GM10248 (cell line): ENCODE results near the gene DCUN1D2.

ENCODE experiments used
- CTCF ChIA-PET: fragments of 300-600 bp; sonication (Branson Sonifier 250); formaldehyde crosslinking; extraction: SDS; loops from one replicate; lab custom pipeline; 2021; ENCODE audit warnings: antibody characterized with exemption; lab: Yijun Ruan, JAX
- POLR2A ChIA-PET: fragments of 350-650 bp; sonication (Branson Sonifier 250); formaldehyde crosslinking; extraction: SDS; loops from one replicate; lab custom pipeline; 2020; ENCODE audit warnings: antibody characterized with exemption; lab: Yijun Ruan, JAX
- DNase-seq: peaks from one replicate; pipeline ENCODE4 v3.0.0; 2012; ENCODE audit errors: extremely low spot score
- CTCF ChIP-seq: IDR thresholded peaks from 2 replicates; pipeline ENCODE4 v1.5.1; 2012; ENCODE audit warnings: mild to moderate bottlenecking, low read depth; ENCODE audit errors: extremely low read depth, missing control alignments, control extremely low read depth

The DCUN1D2 gene

GRCh38 chr13:113486698-113487097, 3.8 kb downstream of the DCUN1D2 start:
- TF ChIP-seq CTCF: no peak
- ChIA-PET POLR2A (no interaction called here), CTCF (no interaction called here)
- no peak for DNase-seq

- ChIA-PET CTCF (no interaction called here), POLR2A (no interaction called here)
- TF ChIP-seq CTCF: no peak
- DNase-seq: no peak
These were observed 5.0 kb downstream of the DCUN1D2 start for GRCh38 chr13:113485545-113485944.

- CTCF ChIA-PET: interaction anchor here (1.2 to 1.7 kb wide), 2 partner anchors 9 kb away, joined by 3 to 6 read pairs; no protein-coding TSS in a partner anchor
- POLR2A ChIA-PET: interaction anchor here (1.1 kb wide), 1 partner anchor 10 kb away, joined by 3 read pairs; no protein-coding TSS in a partner anchor
- TF ChIP-seq CTCF: no peak
- no peak for DNase-seq
These were observed 6.8 kb downstream of the DCUN1D2 start for GRCh38 chr13:113483504-113484293.

- ChIA-PET POLR2A (interaction anchor here (1.1 kb wide), 1 partner anchor 10 kb away, joined by 3 read pairs; no protein-coding TSS in a partner anchor), CTCF (interaction anchor here (1.2 to 1.7 kb wide), 2 partner anchors 9 to 10 kb away, joined by 3 to 6 read pairs; no protein-coding TSS in a partner anchor)
- TF ChIP-seq CTCF: no peak
These were observed 7.4 kb downstream of the DCUN1D2 start for GRCh38 chr13:113483081-113483480.

GRCh38 chr13:113479179-113479578, 11.3 kb downstream of the DCUN1D2 start:
- TF ChIP-seq CTCF: no peak
- ChIA-PET CTCF (interaction anchor here (1.2 kb wide), 1 partner anchor 16 kb away, joined by 3 read pairs; no protein-coding TSS in a partner anchor), POLR2A (no interaction called here)
- DNase-seq: no peak

More at GRCh38 chr13:113483081-113483480, 7.4 kb downstream of the DCUN1D2 start:
- DNase-seq: no peak

GRCh38 chr13:113477724-113478123, 12.8 kb downstream of the DCUN1D2 start:
- POLR2A ChIA-PET: no interaction called here
- DNase-seq: no peak
- CTCF ChIA-PET: interaction anchor here (1.0 kb wide), 1 partner anchor 13 kb away, joined by 4 read pairs; the partner anchor contains the start of gene DCUN1D2
- no peak for TF ChIP-seq CTCF
